Mesothelial cell of epicardium (in vitro differentiated cells): ENCODE measurements around the gene MARCHF3. TPM values are rescaled to one million over a fixed set of nuclear protein-coding genes. Genes with fewer than 3 reads are reported as not detected.

Experiments used
- DNase-seq, 2 experiments: peaks; one replicate each; pipeline ENCODE4 v3.0.0; 2021; ENCODE audit warnings: low spot score in 2 of 2; ENCODE audit not compliant: unreplicated experiment in 2 of 2
- H3K27ac Mint-ChIP-seq: 2 replicates; pipeline ENCODE4 v1.8.0; 2021; ENCODE audit warnings: mixed read lengths
- H3K27me3 Mint-ChIP-seq: 2 replicates; pipeline ENCODE4 v1.8.0; 2021; ENCODE audit warnings: low read depth, mixed read lengths
- H3K36me3 Mint-ChIP-seq: 2 replicates; pipeline ENCODE4 v1.8.0; 2021; ENCODE audit warnings: mixed read lengths
- H3K4me1 Mint-ChIP-seq: 2 replicates; pipeline ENCODE4 v1.8.0; 2021; ENCODE audit warnings: mixed read lengths
- H3K4me3 Mint-ChIP-seq: 2 replicates; pipeline ENCODE4 v1.8.0; 2021; ENCODE audit warnings: mild to moderate bottlenecking, moderate library complexity, mixed read lengths
- H3K9me3 Mint-ChIP-seq: 2 replicates; pipeline ENCODE4 v1.8.0; 2021; ENCODE audit warnings: mixed read lengths
- total RNA-seq: library from RNA; stranded (reverse); gene quantifications from 3 replicates; pipeline ENCODE4 v1.2.1, GENCODE V29; 2021
- TF ChIP-seq, protein P1 (sequence below): fragments of 200-600 bp; sonication (generic); IDR thresholded peaks from one replicate; pipeline ENCODE4 v1.5.0; 2021; ENCODE audit warnings: antibody characterized with exemption; ENCODE audit not compliant: unreplicated experiment

Gene MARCHF3
- total RNA-seq, 1 donor from 2014 or later = 9.4 TPM

DNA sequence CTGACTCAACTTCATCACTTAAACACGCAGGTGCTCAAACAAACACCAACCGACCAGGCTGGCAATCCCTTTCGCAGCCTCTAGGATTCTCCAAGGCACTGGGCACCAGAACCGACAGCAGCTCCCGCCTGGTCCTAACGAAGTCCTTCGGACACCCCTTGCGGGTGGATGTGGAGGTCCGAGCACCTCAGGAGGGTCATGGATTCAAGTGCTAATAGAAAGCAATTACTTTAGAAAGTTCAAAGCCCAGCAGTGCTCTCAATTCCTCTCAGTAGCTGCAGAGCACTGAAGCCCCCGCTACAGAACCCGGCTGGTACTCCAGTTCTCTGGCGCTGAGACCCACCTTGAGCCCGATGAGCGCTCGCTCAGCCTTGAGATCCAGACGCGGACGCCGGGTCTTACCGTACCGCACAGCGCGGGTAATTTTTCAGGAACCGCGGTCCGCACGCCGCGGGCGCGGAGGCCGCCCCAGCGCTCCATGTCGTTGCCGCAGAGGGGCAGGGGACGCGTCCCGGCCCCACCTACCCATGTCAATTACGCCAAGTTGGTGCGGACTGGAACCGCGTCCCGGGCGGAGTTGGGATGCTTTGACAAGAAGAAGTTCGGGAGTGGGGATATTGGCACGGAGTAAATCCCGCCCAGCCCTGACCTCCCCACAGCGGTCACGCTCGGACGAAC lies 638 bp downstream of the MARCHF3 start:
- peaks cover 68% of the 10 kb centered on the region for H3K27me3 Mint-ChIP-seq
- DNase-seq = peak in 1 of 2 experiments; percentile 54
- TF ChIP-seq, protein P1, sequence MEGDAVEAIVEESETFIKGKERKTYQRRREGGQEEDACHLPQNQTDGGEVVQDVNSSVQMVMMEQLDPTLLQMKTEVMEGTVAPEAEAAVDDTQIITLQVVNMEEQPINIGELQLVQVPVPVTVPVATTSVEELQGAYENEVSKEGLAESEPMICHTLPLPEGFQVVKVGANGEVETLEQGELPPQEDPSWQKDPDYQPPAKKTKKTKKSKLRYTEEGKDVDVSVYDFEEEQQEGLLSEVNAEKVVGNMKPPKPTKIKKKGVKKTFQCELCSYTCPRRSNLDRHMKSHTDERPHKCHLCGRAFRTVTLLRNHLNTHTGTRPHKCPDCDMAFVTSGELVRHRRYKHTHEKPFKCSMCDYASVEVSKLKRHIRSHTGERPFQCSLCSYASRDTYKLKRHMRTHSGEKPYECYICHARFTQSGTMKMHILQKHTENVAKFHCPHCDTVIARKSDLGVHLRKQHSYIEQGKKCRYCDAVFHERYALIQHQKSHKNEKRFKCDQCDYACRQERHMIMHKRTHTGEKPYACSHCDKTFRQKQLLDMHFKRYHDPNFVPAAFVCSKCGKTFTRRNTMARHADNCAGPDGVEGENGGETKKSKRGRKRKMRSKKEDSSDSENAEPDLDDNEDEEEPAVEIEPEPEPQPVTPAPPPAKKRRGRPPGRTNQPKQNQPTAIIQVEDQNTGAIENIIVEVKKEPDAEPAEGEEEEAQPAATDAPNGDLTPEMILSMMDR = peak; percentile 38
- no peaks in the 10 kb centered on the region for H3K36me3 Mint-ChIP-seq
- peak overlapping the region; percentile 61 for H3K27ac Mint-ChIP-seq
- peaks cover 17% of the 10 kb centered on the region for H3K4me1 Mint-ChIP-seq
- no peaks in the 10 kb centered on the region for H3K9me3 Mint-ChIP-seq
- peak overlapping the region; percentile 87 for H3K4me3 Mint-ChIP-seq

DNA sequence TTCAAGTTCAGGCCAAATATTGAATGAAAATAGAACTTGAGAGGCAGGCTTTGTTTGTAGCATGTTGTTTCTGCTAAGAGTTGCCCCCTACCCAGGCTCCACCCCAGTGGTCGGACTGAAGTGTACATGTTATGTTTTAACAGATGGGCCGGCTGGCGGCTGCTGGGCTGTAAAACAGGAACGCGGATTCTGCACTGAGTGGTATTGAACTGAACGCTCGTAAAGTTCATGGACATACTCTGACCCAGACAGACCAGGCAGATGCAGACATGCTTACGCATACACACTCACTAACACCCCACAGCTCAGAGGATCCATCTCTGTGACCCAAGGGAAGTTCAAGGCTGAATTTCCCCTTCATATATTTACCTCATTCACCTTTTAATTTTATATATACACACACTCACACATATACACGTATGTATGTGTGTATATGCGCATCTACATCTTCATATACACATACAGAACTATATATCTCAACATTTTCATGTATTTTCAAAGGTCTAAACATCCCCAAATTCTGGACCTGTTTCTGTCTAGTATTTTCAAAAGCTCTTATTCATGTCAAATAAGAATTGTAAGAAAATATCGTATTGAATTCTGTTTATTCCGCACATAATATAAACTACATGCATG lies 1.4 kb downstream of the MARCHF3 start:
- Mint-ChIP-seq H3K27ac (no peak overlapping the region), H3K9me3 (no peaks in the 10 kb centered on the region), H3K36me3 (no peaks in the 10 kb centered on the region), H3K4me1 (peaks cover 17% of the 10 kb centered on the region), H3K4me3 (peak overlapping the region; percentile 87), H3K27me3 (peaks cover 61% of the 10 kb centered on the region)
- TF ChIP-seq, protein P1 = no peak
- no peak for DNase-seq

- no peaks in the 10 kb centered on the region for H3K36me3 Mint-ChIP-seq
- no peaks in the 10 kb centered on the region for H3K9me3 Mint-ChIP-seq
- H3K27ac Mint-ChIP-seq = no peak overlapping the region
- H3K27me3 Mint-ChIP-seq = peaks cover 47% of the 10 kb centered on the region
- DNase-seq = no peak
- H3K4me3 Mint-ChIP-seq = no peak overlapping the region
- peaks cover 17% of the 10 kb centered on the region for H3K4me1 Mint-ChIP-seq
- TF ChIP-seq, protein P1 = no peak
Observed at GRCh38 chr5:127027539-127027938, 2.8 kb downstream of the MARCHF3 start.

DNA sequence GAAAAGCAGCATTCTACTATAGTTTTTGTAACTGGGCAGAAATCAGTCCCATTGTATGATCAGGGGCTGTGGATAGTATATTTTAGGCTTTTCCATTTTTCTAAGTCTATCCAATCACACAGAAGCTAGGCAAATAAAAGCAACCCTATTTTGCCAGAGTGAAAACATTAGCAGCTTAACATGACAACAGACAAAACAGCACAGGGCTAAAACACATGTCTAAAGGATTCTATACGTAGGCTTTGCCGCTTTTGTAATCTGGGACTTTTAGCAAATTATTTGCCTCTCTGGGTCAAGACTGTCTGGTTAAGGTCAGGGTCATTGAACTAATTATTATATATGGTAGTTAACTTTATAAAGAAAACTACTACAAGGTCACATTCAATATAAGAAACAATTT lies 4.2 kb downstream of the MARCHF3 start:
- no peak overlapping the region for H3K27ac Mint-ChIP-seq
- H3K4me3 Mint-ChIP-seq = no peak overlapping the region
- peaks cover 17% of the 10 kb centered on the region for H3K4me1 Mint-ChIP-seq
- DNase-seq = no peak
- no peaks in the 10 kb centered on the region for H3K36me3 Mint-ChIP-seq
- H3K9me3 Mint-ChIP-seq = no peaks in the 10 kb centered on the region
- TF ChIP-seq, protein P1 = no peak
- peaks cover 34% of the 10 kb centered on the region for H3K27me3 Mint-ChIP-seq

DNA sequence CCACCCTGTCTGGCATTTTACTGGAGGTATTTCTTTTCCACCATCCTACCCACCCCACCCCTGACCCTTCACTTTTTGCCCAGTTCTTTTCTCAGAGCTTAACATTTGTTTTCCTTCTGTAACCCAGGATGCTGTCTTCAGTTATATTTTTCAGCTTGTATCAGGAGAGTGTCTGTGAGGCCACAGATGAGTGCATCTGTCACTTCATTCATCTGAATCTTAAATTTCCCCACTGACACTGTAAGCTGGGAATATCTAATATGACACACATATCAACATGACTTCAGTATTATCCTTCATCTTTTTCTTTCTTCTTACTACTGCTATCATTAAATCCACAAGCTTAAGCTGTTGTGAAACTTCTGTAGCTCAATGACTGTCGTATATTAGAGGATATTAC lies 4.9 kb downstream of the MARCHF3 start:
- peaks cover 30% of the 10 kb centered on the region for H3K27me3 Mint-ChIP-seq
- no peaks in the 10 kb centered on the region for H3K9me3 Mint-ChIP-seq
- no peaks in the 10 kb centered on the region for H3K36me3 Mint-ChIP-seq
- H3K4me1 Mint-ChIP-seq = peaks cover 17% of the 10 kb centered on the region
- TF ChIP-seq, protein P1 = no peak
- no peak overlapping the region for H3K27ac Mint-ChIP-seq
- no peak overlapping the region for H3K4me3 Mint-ChIP-seq
- DNase-seq = no peak
